Breast epithelium (tissue), 3 donors: ENCODE results near the gene NUDT16.

Experiments used
- POLR2A ChIP-seq: fragments of 450-650 bp; IDR thresholded peaks from one replicate; pipeline ENCODE4 v1.6.1; 2016; ENCODE audit warnings: antibody characterized with exemption, mild to moderate bottlenecking, moderate library complexity
- POLR2AphosphoS5 ChIP-seq, 3 donors: sonication (generic); formaldehyde crosslinking; IDR thresholded peaks; one replicate each; pipeline ENCODE4 v1.6.1; 2017; ENCODE audit warnings: antibody characterized with exemption in 3 of 3
- TF ChIP-seq, protein P1 (sequence below), 3 donors: fragments of 450-650 bp; IDR thresholded peaks; one replicate each; pipeline ENCODE4 v1.5.1; 2016 to 2017; ENCODE audit warnings: antibody characterized with exemption in 3 of 3, mild to moderate bottlenecking in 3 of 3, moderate library complexity in 3 of 3

- TF ChIP-seq, protein P1, sequence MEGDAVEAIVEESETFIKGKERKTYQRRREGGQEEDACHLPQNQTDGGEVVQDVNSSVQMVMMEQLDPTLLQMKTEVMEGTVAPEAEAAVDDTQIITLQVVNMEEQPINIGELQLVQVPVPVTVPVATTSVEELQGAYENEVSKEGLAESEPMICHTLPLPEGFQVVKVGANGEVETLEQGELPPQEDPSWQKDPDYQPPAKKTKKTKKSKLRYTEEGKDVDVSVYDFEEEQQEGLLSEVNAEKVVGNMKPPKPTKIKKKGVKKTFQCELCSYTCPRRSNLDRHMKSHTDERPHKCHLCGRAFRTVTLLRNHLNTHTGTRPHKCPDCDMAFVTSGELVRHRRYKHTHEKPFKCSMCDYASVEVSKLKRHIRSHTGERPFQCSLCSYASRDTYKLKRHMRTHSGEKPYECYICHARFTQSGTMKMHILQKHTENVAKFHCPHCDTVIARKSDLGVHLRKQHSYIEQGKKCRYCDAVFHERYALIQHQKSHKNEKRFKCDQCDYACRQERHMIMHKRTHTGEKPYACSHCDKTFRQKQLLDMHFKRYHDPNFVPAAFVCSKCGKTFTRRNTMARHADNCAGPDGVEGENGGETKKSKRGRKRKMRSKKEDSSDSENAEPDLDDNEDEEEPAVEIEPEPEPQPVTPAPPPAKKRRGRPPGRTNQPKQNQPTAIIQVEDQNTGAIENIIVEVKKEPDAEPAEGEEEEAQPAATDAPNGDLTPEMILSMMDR (IDR thresholded peaks at IDR 0.05) = no peak
- TF ChIP-seq POLR2AphosphoS5 (IDR thresholded peaks at IDR 0.05) (no peak), POLR2A (no peak)
These were observed 16.3 kb downstream of the NUDT16 start for GRCh38 chr3:131397889-131398288.
